HCT116 (cell line): ENCODE data around the gene LRFN4. TPM values are rescaled to one million over a fixed set of nuclear protein-coding genes. Genes with fewer than 3 reads are reported as not detected.

Experiments used
- ATAC-seq: fragments of 200-7000 bp; cut with Tn5 transposase; 2 replicates; pipeline ENCODE4 v1.9.1; 2020; ENCODE audit warnings: mild to moderate bottlenecking, moderate library complexity
- BruUV-seq: library from RNA; stranded (reverse); fragments of 400-500 nt; replicated peaks from 2 replicates; lab custom pipeline; 2021; lab: Mats Ljungman, UMichigan
- CTCF ChIA-PET: fragments of 300-600 bp; sonication (Branson Sonifier 250); formaldehyde crosslinking; loops from one replicate; lab custom pipeline; 2021; ENCODE audit warnings: antibody characterized with exemption; lab: Charles Lee
- POLR2A ChIA-PET: fragments of 300-600, 350-600 bp; sonication (Branson Sonifier 250); formaldehyde crosslinking; loops from one replicate; lab custom pipeline; 2021; ENCODE audit warnings: antibody characterized with exemption; lab: Charles Lee
- RAD21 ChIA-PET, 2 experiments: fragments of 300-600 bp; sonication (Branson Sonifier 250); formaldehyde crosslinking; loops; one replicate each; lab custom pipeline; 2023; ENCODE audit warnings: low total read pairs in 2 of 2; ENCODE audit not compliant: uncharacterized antibody in 2 of 2, unreplicated experiment in 2 of 2, low non-redundant PET in 1 of 2; lab: Charles Lee
- DNase-seq: peaks from one replicate; pipeline ENCODE4 v3.0.0-alpha.2; 2010; ENCODE audit warnings: low read depth, low spot score
- H2AFZ ChIP-seq: fragments of 200-600 bp; shearing (Covaris generic), sonication (generic); 2 replicates; pipeline ENCODE4 v1.6.1; 2017; ENCODE audit warnings: low read depth, mixed run types, mixed read lengths, antibody characterized with exemption, low read length; ENCODE audit not compliant: poor library complexity, severe bottlenecking
- H3K27ac ChIP-seq: 2 replicates; pipeline ENCODE4 v1.5.1; 2012; ENCODE audit warnings: low read depth, low read length
- H3K27me3 ChIP-seq: fragments of 200-600 bp; sonication (generic); 2 replicates; pipeline ENCODE4 v1.6.1; 2016; ENCODE audit warnings: mixed run types, low read length, mixed read lengths; ENCODE audit not compliant: insufficient read depth
- H3K36me3 ChIP-seq, 2 experiments: fragments of 200-500 bp in 1 of 2; fragments of 200-600 bp in 1 of 2; sonication (Bioruptor generic) in 1 of 2; sonication (generic) in 1 of 2; 2 replicates each; pipeline versions ENCODE4 v1.5.1 to v1.6.1; 2014 to 2016; ENCODE audit warnings: low read length in 2 of 2, inconsistent platforms in 1 of 2, mixed read lengths in 1 of 2, mixed run types in 1 of 2; ENCODE audit not compliant: insufficient read depth in 2 of 2, control insufficient read depth in 1 of 2
- H3K4me1 ChIP-seq, 2 experiments: fragments of 200-600 bp in 1 of 2; sonication (generic) in 1 of 2; 2 replicates each; pipeline versions ENCODE4 v1.5.1 to v1.6.1; 2012 to 2017; ENCODE audit warnings: low read length in 2 of 2, inconsistent platforms in 1 of 2, mild to moderate bottlenecking in 1 of 2, mixed read lengths in 1 of 2, mixed run types in 1 of 2, moderate library complexity in 1 of 2; ENCODE audit not compliant: insufficient read depth in 2 of 2, control insufficient read depth in 1 of 2
- H3K4me2 ChIP-seq: fragments of 200-600 bp; sonication (generic); 2 replicates; pipeline ENCODE4 v1.6.1; 2017; ENCODE audit warnings: mixed run types, low read length, mixed read lengths
- H3K4me3 ChIP-seq, 2 experiments: fragments of 200-600 bp in 1 of 2; sonication (generic) in 1 of 2; replicated peaks in 1 of 2; 2 replicates each; pipeline ENCODE4 v1.5.1; 2011 to 2016; ENCODE audit warnings: low read length in 2 of 2, control low read depth in 1 of 2, low read depth in 1 of 2, mild to moderate bottlenecking in 1 of 2, mixed read lengths in 1 of 2, mixed run types in 1 of 2
- H3K79me2 ChIP-seq: fragments of 200-600 bp; sonication (generic); 2 replicates; pipeline ENCODE4 v1.6.1; 2017; ENCODE audit warnings: mild to moderate bottlenecking, mixed run types, low read length, moderate library complexity, mixed read lengths; ENCODE audit not compliant: insufficient read depth
- H3K9ac ChIP-seq: fragments of 200-600 bp; sonication (generic); 2 replicates; pipeline ENCODE4 v1.6.1; 2016; ENCODE audit warnings: low read length, mixed read lengths
- H3K9me2 ChIP-seq: fragments of 200-600 bp; sonication (generic), shearing (Covaris generic); 2 replicates; pipeline ENCODE4 v1.6.1; 2017; ENCODE audit warnings: mixed run types, mild to moderate bottlenecking, moderate library complexity; ENCODE audit not compliant: insufficient read depth
- H3K9me3 ChIP-seq, 2 experiments: fragments of 200-500 bp in 1 of 2; fragments of 200-600 bp in 1 of 2; sonication (Bioruptor generic) in 1 of 2; sonication (generic) in 1 of 2; 2 replicates each; pipeline ENCODE4 v1.6.1; 2014 to 2017; ENCODE audit warnings: low read length in 2 of 2, mixed read lengths in 2 of 2, inconsistent platforms in 1 of 2, low read depth in 1 of 2, mild to moderate bottlenecking in 1 of 2, mixed run types in 1 of 2, moderate library complexity in 1 of 2; ENCODE audit not compliant: control insufficient read depth in 1 of 2, insufficient read depth in 1 of 2
- H4K20me1 ChIP-seq: fragments of 200-600 bp; sonication (generic), shearing (Covaris generic); 2 replicates; pipeline ENCODE4 v1.6.1; 2017; ENCODE audit warnings: mixed run types, mild to moderate bottlenecking, moderate library complexity; ENCODE audit not compliant: insufficient read depth
- ATF3 ChIP-seq: IDR thresholded peaks from 2 replicates; pipeline ENCODE4 v1.6.1; 2012
- CEBPB ChIP-seq: IDR thresholded peaks from 2 replicates; pipeline ENCODE4 v1.6.1; 2012; ENCODE audit warnings: low read depth
- EGR1 ChIP-seq: IDR thresholded peaks from 2 replicates; pipeline ENCODE4 v1.6.1; 2012; ENCODE audit warnings: low read depth
- ELF1 ChIP-seq: IDR thresholded peaks from 2 replicates; pipeline ENCODE4 v1.6.1; 2012; ENCODE audit warnings: low read depth, borderline replicate concordance
- EZH2 ChIP-seq: fragments of 200-600 bp; sonication (generic); IDR thresholded peaks from 2 replicates; pipeline ENCODE4 v1.6.1; 2017; ENCODE audit warnings: antibody characterized with exemption, mixed run types
- EZH2phosphoT487 ChIP-seq: fragments of 200-600 bp; IDR thresholded peaks from 2 replicates; pipeline ENCODE4 v1.6.1; 2018; ENCODE audit warnings: antibody characterized with exemption, borderline replicate concordance
- FOSL1 ChIP-seq: IDR thresholded peaks from 2 replicates; pipeline ENCODE4 v1.6.1; 2012; ENCODE audit warnings: low read depth
- POLR2A ChIP-seq: IDR thresholded peaks from 2 replicates; pipeline ENCODE4 v1.7.0; 2011; ENCODE audit warnings: borderline replicate concordance; ENCODE audit not compliant: insufficient read depth, insufficient read length; ENCODE audit errors: extremely low read depth
- RAD21 ChIP-seq: IDR thresholded peaks from 2 replicates; pipeline ENCODE4 v1.6.1; 2012; ENCODE audit warnings: low read depth, mild to moderate bottlenecking
- REST ChIP-seq: IDR thresholded peaks from 2 replicates; pipeline ENCODE4 v1.6.1; 2012; ENCODE audit warnings: low read depth
- SIN3A ChIP-seq: IDR thresholded peaks from 2 replicates; pipeline ENCODE4 v1.6.1; 2012; ENCODE audit warnings: low read depth
- SP1 ChIP-seq: IDR thresholded peaks from 2 replicates; pipeline ENCODE4 v1.6.1; 2012; ENCODE audit warnings: low read depth
- ZFX ChIP-seq: fragments of 450-650 bp; IDR thresholded peaks from 2 replicates; pipeline ENCODE4 v1.6.1; 2017
- ZNF274 ChIP-seq: fragments of 200-500 bp; sonication (Bioruptor generic); IDR thresholded peaks from 2 replicates; pipeline ENCODE4 v1.6.1; 2014; ENCODE audit warnings: mild to moderate bottlenecking, low read depth, low read length, inconsistent platforms
- intact Hi-C: fragments of 100-400 bp; cut with micrococcal nuclease; formaldehyde crosslinking; loops from 2 replicates; pipeline ENCODE4 v1.10.0; 2022
- total RNA-seq: library from RNA; stranded (reverse); gene quantifications from one replicate; pipeline ENCODE4 v1.2.1, GENCODE V29; 2021; ENCODE audit not compliant: unreplicated experiment
- TF ChIP-seq, protein P1 (sequence below): IDR thresholded peaks from 2 replicates; pipeline ENCODE4 v1.6.1; 2012

The LRFN4 gene
- total RNA-seq, 1 experiment from 2014 or later: 55.4 TPM

DNA sequence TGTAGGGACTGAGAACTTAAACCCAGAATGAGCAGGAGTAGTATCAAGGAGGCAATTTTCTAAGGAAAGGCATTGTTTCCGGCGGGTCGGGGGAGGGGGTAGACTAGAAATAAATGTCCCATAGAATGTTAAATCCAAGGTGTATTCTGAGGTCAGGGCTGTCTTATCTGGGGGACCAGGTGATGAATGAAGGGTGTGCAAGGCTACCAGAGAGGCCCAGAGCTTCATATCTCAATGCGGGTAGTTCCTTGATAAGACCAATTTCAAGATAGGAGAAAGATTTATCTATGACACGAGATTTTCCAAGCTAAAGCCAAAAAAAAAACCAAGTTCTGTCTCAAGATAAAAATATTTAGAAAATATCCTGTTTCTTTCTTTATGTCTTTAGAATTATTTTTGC lies 21.9 kb upstream of the LRFN4 start:
- H3K4me2 ChIP-seq: no peak overlapping the region
- ATAC-seq (no peak), DNase-seq (no peak)
- BruUV-seq: no TSS peak
- H3K4me3 ChIP-seq: no peak overlapping the region
- intact Hi-C loops: loop anchor here (1.0 to 10.0 kb wide), 4 partner anchors 141 to 428 kb away; partner anchors contain the start of gene MRPL11
- ChIA-PET POLR2A (interaction anchor here (0.7 to 1.4 kb wide), 2 partner anchors 9 to 156 kb away, joined by 3 read pairs; no protein-coding TSS in a partner anchor), RAD21 (interaction anchor here in 1 of 2 experiments (1.0 kb wide), 1 partner anchor 140 kb away, joined by 3 read pairs; no protein-coding TSS in a partner anchor), CTCF (interaction anchor here (0.7 to 2.9 kb wide), 8 partner anchors 17 to 449 kb away, joined by 3 to 22 read pairs (median 4); partner anchors contain the start of gene RBM4B)
- H2AFZ ChIP-seq: no peak overlapping the region
- H3K27ac ChIP-seq: no peak overlapping the region
- H3K27me3 ChIP-seq: no peaks in the 10 kb centered on the region
- H3K36me3 ChIP-seq: peaks cover 0 to 4% of the 10 kb centered on the region in 2 experiments; a peak in 2 of 4 replicates
- TF ChIP-seq CEBPB: no peak
- no peak for TF ChIP-seq ATF3
- TF ChIP-seq EGR1: no peak
- no peak for TF ChIP-seq EZH2phosphoT487
- TF ChIP-seq ELF1: no peak
- TF ChIP-seq FOSL1: no peak
- TF ChIP-seq, protein P1, sequence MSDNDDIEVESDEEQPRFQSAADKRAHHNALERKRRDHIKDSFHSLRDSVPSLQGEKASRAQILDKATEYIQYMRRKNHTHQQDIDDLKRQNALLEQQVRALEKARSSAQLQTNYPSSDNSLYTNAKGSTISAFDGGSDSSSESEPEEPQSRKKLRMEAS: no peak
- no peak for TF ChIP-seq ZFX
- H3K9me2 ChIP-seq: no peaks in the 10 kb centered on the region
- H3K9ac ChIP-seq: no peak overlapping the region
- no peaks in the 10 kb centered on the region for H3K9me3 ChIP-seq
- no peaks in the 10 kb centered on the region for H4K20me1 ChIP-seq
- H3K79me2 ChIP-seq: no peaks in the 10 kb centered on the region
- H3K4me1 ChIP-seq: no peaks in the 10 kb centered on the region

GRCh38 chr11:66835768-66836405 lies 21.0 kb upstream of the LRFN4 start:
- H3K79me2 ChIP-seq: no peaks in the 10 kb centered on the region
- no peak for DNase-seq
- no peaks in the 10 kb centered on the region for H3K9me3 ChIP-seq
- no peaks in the 10 kb centered on the region for H3K9me2 ChIP-seq
- ChIA-PET POLR2A (no interaction called here), CTCF (interaction anchor here (1.6 kb wide), 1 partner anchor 136 kb away, joined by 3 read pairs; no protein-coding TSS in a partner anchor), RAD21 (no interaction called here)
- intact Hi-C loops: loop anchor here (10.0 kb wide), 1 partner anchor 401 kb away; the partner anchor contains the start of gene MRPL11
- H3K4me1 ChIP-seq: no peaks in the 10 kb centered on the region
- H2AFZ ChIP-seq: no peak overlapping the region
- TF ChIP-seq POLR2A (no peak), REST (no peak), SP1 (no peak), SIN3A (no peak), ATF3 (no peak), ZNF274 (no peak), ZFX (no peak), RAD21 (no peak), EZH2 (no peak)
- no peak overlapping the region for H3K4me3 ChIP-seq
- H3K27ac ChIP-seq: no peak overlapping the region
- BruUV-seq: no TSS peak
- H3K27me3 ChIP-seq: no peaks in the 10 kb centered on the region
- no peaks in the 10 kb centered on the region for H4K20me1 ChIP-seq
- no peak for ATAC-seq
- H3K9ac ChIP-seq: no peak overlapping the region
- H3K4me2 ChIP-seq: no peak overlapping the region
- H3K36me3 ChIP-seq: peaks cover 0 to 8% of the 10 kb centered on the region in 2 experiments; a peak in 2 of 4 replicates
